CD4-positive, alpha-beta T cell (primary cell): ENCODE results near the gene OPRL1. TPM values are rescaled to one million over a fixed set of nuclear protein-coding genes. Genes with fewer than 3 reads are reported as not detected.
A peak's percentile ranks its signal among the peaks of the same experiment; 100 is the strongest.

Source experiments
- ATAC-seq: fragments of 200-7000 bp; cut with Tn5 transposase; one replicate; pipeline ENCODE4 v1.10.0; 2022; ENCODE audit warnings: mild to moderate bottlenecking; ENCODE audit not compliant: poor library complexity
- CTCF ChIA-PET: fragments of 350-600 bp; sonication (Branson Sonifier 250); formaldehyde crosslinking; loops from one replicate; lab custom pipeline; 2021; ENCODE audit warnings: antibody characterized with exemption, inconsistent platforms; lab: Charles Lee
- POLR2A ChIA-PET: fragments of 350-600 bp; sonication (Branson Sonifier 250); formaldehyde crosslinking; loops from one replicate; lab custom pipeline; 2021; ENCODE audit warnings: antibody characterized with exemption, inconsistent platforms; lab: Charles Lee
- DNase-seq, 14 experiments: peaks; one replicate each; pipeline ENCODE4 v3.0.0-alpha.2; 2013 to 2020; ENCODE audit warnings: mixed read lengths in 2 of 14
- H3K27ac ChIP-seq, 2 donors: one replicate each; pipeline versions ENCODE4 v1.5.1 to v1.7.0; 2013; ENCODE audit warnings: low read length in 2 of 2, low read depth in 1 of 2, mild to moderate bottlenecking in 1 of 2
- H3K27me3 ChIP-seq, 2 experiments: 1 replicate in 1 of 2; 2 replicates in 1 of 2; pipeline versions ENCODE4 v1.6.1 to v1.7.0; 2013; ENCODE audit warnings: low read length in 2 of 2, control low read depth in 1 of 2, mild to moderate bottlenecking in 1 of 2, moderate library complexity in 1 of 2; ENCODE audit not compliant: insufficient read depth in 2 of 2, control insufficient read depth in 1 of 2
- H3K36me3 ChIP-seq: one replicate; pipeline ENCODE4 v1.6.1; 2013; ENCODE audit warnings: low read length, control low read depth; ENCODE audit not compliant: insufficient read depth
- H3K4me1 ChIP-seq: one replicate; pipeline ENCODE4 v1.6.1; 2013; ENCODE audit warnings: low read length, control low read depth; ENCODE audit not compliant: insufficient read depth
- H3K4me3 ChIP-seq: one replicate; pipeline ENCODE4 v1.5.1; 2013; ENCODE audit warnings: mild to moderate bottlenecking, low read length, moderate library complexity
- H3K9me3 ChIP-seq, 2 experiments: 1 replicate in 1 of 2; 2 replicates in 1 of 2; pipeline versions ENCODE4 v1.6.1 to v1.7.0; 2013; ENCODE audit warnings: low read length in 2 of 2, mild to moderate bottlenecking in 2 of 2, control low read depth in 1 of 2, moderate library complexity in 1 of 2; ENCODE audit not compliant: control insufficient read depth in 1 of 2, insufficient read depth in 1 of 2
- H3K27ac Mint-ChIP-seq: one replicate; pipeline ENCODE4 v1.8.0; 2020; ENCODE audit warnings: mixed read lengths
- H3K27me3 Mint-ChIP-seq: one replicate; pipeline ENCODE4 v1.8.0; 2021; ENCODE audit warnings: mixed read lengths
- H3K36me3 Mint-ChIP-seq: one replicate; pipeline ENCODE4 v1.8.0; 2021; ENCODE audit warnings: low read depth, mixed read lengths
- H3K4me1 Mint-ChIP-seq: one replicate; pipeline ENCODE4 v1.8.0; 2021; ENCODE audit warnings: low read depth, mixed read lengths
- H3K4me3 Mint-ChIP-seq: one replicate; pipeline ENCODE4 v1.8.0; 2020; ENCODE audit warnings: mild to moderate bottlenecking, mixed read lengths
- H3K9me3 Mint-ChIP-seq: one replicate; pipeline ENCODE4 v1.8.0; 2020; ENCODE audit warnings: mixed read lengths
- CTCF ChIP-seq: fragments of 200-600 bp; IDR thresholded peaks from one replicate; pipeline ENCODE4 v1.8.0; 2022; ENCODE audit warnings: antibody characterized with exemption, mild to moderate bottlenecking
- intact Hi-C, 2 experiments: fragments of 100-400 bp; cut with DNase I in 1 of 2; cut with micrococcal nuclease in 1 of 2; formaldehyde crosslinking; loops; one replicate each; pipeline versions ENCODE4 v1.15.1 to v1.9.0; 2023 to 2025; cut with DNase I, micrococcal nuclease
- total RNA-seq, 174 experiments: library from RNA in 2 of 174; stranded (reverse) in 2 of 174; gene quantifications; one replicate each; pipeline ENCODE4 v1.2.3 and lab custom pipeline; 2021 to 2026

Gene OPRL1
- total RNA-seq, 2 experiments from 2014 or later, result 1.0 to 1.2 TPM

GRCh38 chr20:64035933-64036345 lies 43.9 kb upstream of the OPRL1 start, which contains the start of gene C20orf204:
C20orf204 (plus strand) TSS chr20:64036182; CDS start chr20:64036324, 142 bp downstream.
- H3K9me3 Mint-ChIP-seq, result no peaks in the 10 kb centered on the region
- H3K4me1 ChIP-seq, result peaks cover 71% of the 10 kb centered on the region

GRCh38 chr20:64036346-64037198 lies 43.3 kb upstream of the OPRL1 start:
- intact Hi-C loops, result loop anchor here in 1 of 2 experiments (10.0 kb wide), 1 partner anchor 52 kb away; the partner anchor contains the start of gene PRPF6
- Mint-ChIP-seq H3K4me1 (peaks cover 34% of the 10 kb centered on the region), H3K27ac (no peak overlapping the region), H3K9me3 (no peaks in the 10 kb centered on the region), H3K36me3 (peaks cover 20% of the 10 kb centered on the region), H3K4me3 (no peak overlapping the region), H3K27me3 (no peaks in the 10 kb centered on the region)
- H3K27ac ChIP-seq, result no peak overlapping the region
- peaks cover 77% of the 10 kb centered on the region for H3K4me1 ChIP-seq
- ATAC-seq (no peak), DNase-seq (no peak)
- ChIA-PET POLR2A (interaction anchor here (1.1 kb wide), 1 partner anchor 9 kb away, joined by 3 read pairs; no protein-coding TSS in a partner anchor), CTCF (interaction anchor here (0.8 to 2.9 kb wide), 2 partner anchors 22 to 35 kb away, joined by 4 to 19 read pairs; no protein-coding TSS in a partner anchor)
- H3K36me3 ChIP-seq, result peaks cover 22% of the 10 kb centered on the region
- H3K27me3 ChIP-seq, result peaks cover 0 to 4% of the 10 kb centered on the region in 2 experiments
- no peak overlapping the region for H3K4me3 ChIP-seq
- no peaks in the 10 kb centered on the region for H3K9me3 ChIP-seq
- no peak for TF ChIP-seq CTCF

More at GRCh38 chr20:64035933-64036345, 43.9 kb upstream of the OPRL1 start, which contains the start of gene C20orf204:
- no peaks in the 10 kb centered on the region for H3K27me3 Mint-ChIP-seq
- intact Hi-C loops, result loop anchor here in 1 of 2 experiments (10.0 kb wide), 1 partner anchor 51 kb away; the partner anchor contains the start of gene PRPF6
- peaks cover 0 to 4% of the 10 kb centered on the region in 2 experiments for H3K27me3 ChIP-seq
- POLR2A ChIA-PET, result no interaction called here
- H3K4me3 Mint-ChIP-seq, result peak within 1 kb of the TSS; percentile 45
- peaks cover 25% of the 10 kb centered on the region for H3K36me3 Mint-ChIP-seq
- no peak for DNase-seq
- TF ChIP-seq CTCF, result no peak
- H3K9me3 ChIP-seq, result no peaks in the 10 kb centered on the region
- H3K4me3 ChIP-seq, result no peak within 1 kb of the TSS
- CTCF ChIA-PET, result no interaction called here
- peak within 1 kb of the TSS in 1 of 2 donors; percentile 7 for H3K27ac ChIP-seq
- peaks cover 30% of the 10 kb centered on the region for H3K4me1 Mint-ChIP-seq
- H3K27ac Mint-ChIP-seq, result peak within 1 kb of the TSS; percentile 72
- peaks cover 24% of the 10 kb centered on the region for H3K36me3 ChIP-seq
- ATAC-seq, result no peak

- intact Hi-C loops, result loop anchor here in 1 of 2 experiments (10.0 kb wide), 1 partner anchor 52 kb away; the partner anchor contains the start of gene PRPF6
- ATAC-seq, result no peak
- H3K4me3 ChIP-seq, result no peak overlapping the region
- H3K27ac ChIP-seq, result no peak overlapping the region
- ChIA-PET POLR2A (interaction anchor here (1.1 to 2.7 kb wide), 2 partner anchors 10 to 57 kb away, joined by 3 to 36 read pairs; partner anchors contain the start of genes PRPF6 and SAMD10), CTCF (interaction anchor here (0.8 to 2.9 kb wide), 3 partner anchors 21 to 36 kb away, joined by 4 to 19 read pairs (median 10); no protein-coding TSS in a partner anchor)
- Mint-ChIP-seq H3K27ac (peak overlapping the region; percentile 53), H3K4me1 (peaks cover 34% of the 10 kb centered on the region), H3K27me3 (no peaks in the 10 kb centered on the region), H3K4me3 (peak overlapping the region; percentile 87), H3K9me3 (no peaks in the 10 kb centered on the region), H3K36me3 (peaks cover 15% of the 10 kb centered on the region)
- DNase-seq, result no peak
- H3K9me3 ChIP-seq, result no peaks in the 10 kb centered on the region
- H3K36me3 ChIP-seq, result peaks cover 16% of the 10 kb centered on the region
- H3K4me1 ChIP-seq, result peaks cover 83% of the 10 kb centered on the region
- peaks cover 0 to 4% of the 10 kb centered on the region in 2 experiments for H3K27me3 ChIP-seq
- no peak for TF ChIP-seq CTCF
These were observed 42.7 kb upstream of the OPRL1 start for GRCh38 chr20:64037199-64037497.
